Measurements from ENCODE around the gene TMPRSS11A.

Gene TMPRSS11A

GRCh38 chr4:67861513-67861912 lies 101.8 kb downstream of the TMPRSS11A start:
- FAIRE-seq = no peak

Data from islet of Langerhans (tissue), 1 donor.